Limb (tissue), 2 donors: ENCODE results near the gene RFXANK.
"Not testable (repeated sequence)": the region's sequence is repeated elsewhere in the genome, so short reads cannot be mapped to it uniquely, and the experiment has no call there.

Experiments
- DNase-seq, 2 donors: peaks; one replicate each; pipeline ENCODE4 v3.0.0-alpha.2; 2016; ENCODE audit errors: extremely low spot score in 2 of 2

Gene RFXANK

GRCh38 chr19:19192078-19192882 is at the start of gene RFXANK, which contains the start of gene BORCS8:
Gene RFXANK (plus strand): TSS chr19:19192258. CDS start chr19:19193947, 1,689 bp downstream.
Gene BORCS8 (minus strand): TSS chr19:19192152. CDS start chr19:19192117, 35 bp downstream.
- DNase-seq, result peak; percentile 99 to 100

GRCh38 chr19:19142347-19142746 is 49.7 kb upstream of the RFXANK start:
- DNase-seq, result no peak

- DNase-seq, result no peak
These were observed 46.8 kb upstream of the RFXANK start for GRCh38 chr19:19145281-19145680.

- DNase-seq, result peak; percentile 34 to 93
These were observed 46.1 kb upstream of the RFXANK start for GRCh38 chr19:19145684-19146608.

- no peak for DNase-seq
These were observed 45.2 kb upstream of the RFXANK start for GRCh38 chr19:19146865-19147264.

GRCh38 chr19:19147344-19147743 is 44.7 kb upstream of the RFXANK start:
- DNase-seq, result no peak

GRCh38 chr19:19148504-19148903 is 43.6 kb upstream of the RFXANK start:
- DNase-seq, result not testable (repeated sequence)

GRCh38 chr19:19149435-19149834 is 42.6 kb upstream of the RFXANK start:
- no peak for DNase-seq

- no peak for DNase-seq
These were observed 40.6 kb upstream of the RFXANK start for GRCh38 chr19:19151418-19151817.

- no peak for DNase-seq
These were observed 39.2 kb upstream of the RFXANK start for GRCh38 chr19:19152668-19153384.

- no peak for DNase-seq
These were observed 37.1 kb upstream of the RFXANK start for GRCh38 chr19:19154768-19155494.

- DNase-seq, result no peak
These were observed 36.4 kb upstream of the RFXANK start for GRCh38 chr19:19155495-19156219.

GRCh38 chr19:19157808-19158207 is 34.2 kb upstream of the RFXANK start:
- no peak for DNase-seq

GRCh38 chr19:19159534-19159933 is 32.5 kb upstream of the RFXANK start:
- no peak for DNase-seq

GRCh38 chr19:19160461-19161035 is 31.5 kb upstream of the RFXANK start:
- DNase-seq, result no peak

- no peak for DNase-seq
These were observed 29.6 kb upstream of the RFXANK start for GRCh38 chr19:19162495-19162894.

GRCh38 chr19:19165396-19165795 is 26.7 kb upstream of the RFXANK start:
- no peak for DNase-seq

- DNase-seq, result no peak
These were observed 24.4 kb upstream of the RFXANK start for GRCh38 chr19:19167612-19168011.

GRCh38 chr19:19169236-19170052 is 22.6 kb upstream of the RFXANK start:
- no peak for DNase-seq
